HepG2 (cell line): ENCODE results near the gene FBXO33.

Experiments used
- ATF7 ChIP-seq, 2 experiments: fragments of 450-650 bp in 1 of 2; sonication (generic) in 1 of 2; formaldehyde crosslinking in 1 of 2; IDR thresholded peaks; 2 replicates each; pipeline versions ENCODE4 v1.4.0 to v1.6.1; 2016 to 2020; ENCODE audit warnings: antibody characterized with exemption in 1 of 2, mild to moderate bottlenecking in 1 of 2, missing genetic modification reagents in 1 of 2
- CTCF ChIP-seq: sonication (generic); formaldehyde crosslinking; IDR thresholded peaks from 2 replicates; pipeline ENCODE4 v1.5.0; 2020; ENCODE audit warnings: mild to moderate bottlenecking, missing genetic modification reagents, moderate library complexity
- EP300 ChIP-seq, 3 experiments: sonication (generic) in 1 of 3; formaldehyde crosslinking in 1 of 3; IDR thresholded peaks; 2 replicates each; pipeline versions ENCODE4 v1.5.1 to v1.6.1; 2011 to 2020; ENCODE audit warnings: low read depth in 2 of 3, low read length in 2 of 3, borderline replicate concordance in 1 of 3, improper control_type of control experiment in 1 of 3, mild to moderate bottlenecking in 1 of 3, missing genetic modification reagents in 1 of 3, moderate library complexity in 1 of 3
- EZH2 ChIP-seq: conservative IDR thresholded peaks from 2 replicates; pipeline ENCODE4 v1.6.1; 2012; ENCODE audit warnings: mild to moderate bottlenecking, low read depth, low read length, moderate library complexity
- SMAD3 ChIP-seq: sonication (generic); formaldehyde crosslinking; IDR thresholded peaks from 2 replicates; pipeline ENCODE4 v1.4.0; 2020; ENCODE audit warnings: missing genetic modification reagents
- SP1 ChIP-seq, 2 experiments: fragments of 450-650 bp in 1 of 2; sonication (generic) in 1 of 2; formaldehyde crosslinking in 1 of 2; IDR thresholded peaks; 2 replicates each; pipeline versions ENCODE4 v1.4.0 to v1.6.1; 2016 to 2020; ENCODE audit warnings: missing genetic modification reagents in 1 of 2
- ZBTB34 ChIP-seq: sonication (generic); formaldehyde crosslinking; IDR thresholded peaks from 2 replicates; pipeline ENCODE4 v1.8.0; 2022; ENCODE audit warnings: mild to moderate bottlenecking, missing genetic modification reagents
- ZNF160 ChIP-seq: sonication (generic); formaldehyde crosslinking; IDR thresholded peaks from 2 replicates; pipeline ENCODE4 v1.8.0; 2022; ENCODE audit warnings: mild to moderate bottlenecking, inconsistent platforms, missing genetic modification reagents

GRCh38 chr14:39364509-39364908 lies 67.7 kb downstream of the FBXO33 start:
- TF ChIP-seq SMAD3 (CRISPR knock-in tag) (no peak), EP300 (IDR thresholded peaks at IDR 0.05; ENCODE audit: low read depth in 2 of 2, low read length in 2 of 2) (no peak), EP300 (CRISPR knock-in tag; IDR thresholded peaks at IDR 0.05; ENCODE audit: borderline replicate concordance) (no peak), ZBTB34 (no peak), ATF7 (IDR thresholded peaks at IDR 0.05) (no peak), ATF7 (CRISPR knock-in tag; IDR thresholded peaks at IDR 0.05) (no peak), ZNF160 (CRISPR knock-in tag) (no peak), CTCF (no peak), EZH2 (no peak), SP1 (IDR thresholded peaks at IDR 0.05) (no peak), SP1 (CRISPR knock-in tag; IDR thresholded peaks at IDR 0.05) (no peak)
